Endothelial cell of umbilical vein (primary cell): ENCODE data around the gene BRSK1. TPM values are rescaled to one million over a fixed set of nuclear protein-coding genes. Genes with fewer than 3 reads are reported as not detected.

Source experiments
- BruUV-seq: library from RNA; stranded (reverse); fragments of 400-500 nt; replicated peaks from 2 replicates; lab custom pipeline; 2021; lab: Mats Ljungman, UMichigan
- CTCF ChIA-PET: fragments of 300-600, 350-600 bp; sonication (Branson Sonifier 250); formaldehyde crosslinking; loops from one replicate; lab custom pipeline; 2021; ENCODE audit warnings: antibody characterized with exemption, inconsistent platforms; lab: Charles Lee
- POLR2A ChIA-PET: fragments of 300-600, 350-600 bp; sonication (Branson Sonifier 250); formaldehyde crosslinking; loops from one replicate; lab custom pipeline; 2021; ENCODE audit warnings: antibody characterized with exemption, inconsistent platforms; lab: Charles Lee
- DNase-seq: peaks from one replicate; pipeline ENCODE4 v3.0.0-alpha.2; 2011; ENCODE audit warnings: low read depth, low spot score
- FAIRE-seq: peaks from 2 replicates; lab custom pipeline; 2011; peaks lifted over from hg19 to GRCh38; lab: Jason Lieb, UNC
- H2AFZ ChIP-seq: 2 replicates; pipeline ENCODE4 v1.6.0; 2012; ENCODE audit warnings: low read depth, low read length, control low read depth, inconsistent platforms
- H3K27ac ChIP-seq: 2 replicates; pipeline ENCODE4 v1.5.1; 2011; ENCODE audit warnings: low read depth, mild to moderate bottlenecking, control low read depth, low read length, moderate library complexity; ENCODE audit not compliant: insufficient read depth
- H3K27me3 ChIP-seq, 2 experiments: 2 replicates each; pipeline versions ENCODE4 v1.6.0 to v1.6.1; 2011; ENCODE audit warnings: low read length in 2 of 2, mixed read lengths in 1 of 2; ENCODE audit not compliant: control insufficient read depth in 2 of 2, insufficient read depth in 2 of 2
- H3K36me3 ChIP-seq, 2 experiments: 2 replicates in 1 of 2; 3 replicates in 1 of 2; pipeline ENCODE4 v1.5.1; 2011; ENCODE audit warnings: low read length in 2 of 2, mild to moderate bottlenecking in 1 of 2, moderate library complexity in 1 of 2; ENCODE audit not compliant: control insufficient read depth in 2 of 2, insufficient read depth in 2 of 2; ENCODE audit errors: extremely low read depth in 1 of 2
- H3K4me1 ChIP-seq: 3 replicates; pipeline ENCODE4 v1.5.1; 2011; ENCODE audit warnings: mild to moderate bottlenecking, low read length; ENCODE audit not compliant: control insufficient read depth, insufficient read depth; ENCODE audit errors: extremely low read depth
- H3K4me2 ChIP-seq: 2 replicates; pipeline ENCODE4 v1.6.1; 2011; ENCODE audit warnings: low read length, control low read depth, mixed read lengths; ENCODE audit not compliant: insufficient read depth
- H3K4me3 ChIP-seq, 3 experiments: fragments of 200-600 bp in 1 of 3; sonication (generic), shearing (Covaris generic) in 1 of 3; replicated peaks in 1 of 3; 2 replicates each; pipeline ENCODE4 v1.5.1; 2011 to 2016; ENCODE audit warnings: control low read depth in 3 of 3, low read length in 3 of 3, mild to moderate bottlenecking in 2 of 3, inconsistent platforms in 1 of 3, low read depth in 1 of 3, moderate library complexity in 1 of 3; ENCODE audit not compliant: insufficient read depth in 1 of 3
- H3K79me2 ChIP-seq: 2 replicates; pipeline ENCODE4 v1.6.0; 2012; ENCODE audit warnings: low read length, inconsistent platforms; ENCODE audit not compliant: control insufficient read depth, insufficient read depth
- H3K9ac ChIP-seq: replicated peaks from 2 replicates; pipeline ENCODE3; 2011; ENCODE audit warnings: low read length, control low read depth; ENCODE audit not compliant: insufficient read depth; ENCODE audit errors: extremely low read depth
- H3K9me1 ChIP-seq: replicated peaks from 3 replicates; pipeline ENCODE4 v1.6.0; 2011; ENCODE audit warnings: mild to moderate bottlenecking, low read length; ENCODE audit not compliant: control insufficient read depth, insufficient read depth; ENCODE audit errors: extremely low read depth
- H3K9me3 ChIP-seq: replicated peaks from 2 replicates; pipeline ENCODE4 v1.5.1; 2012; ENCODE audit warnings: low read length, inconsistent platforms; ENCODE audit not compliant: control insufficient read depth, insufficient read depth
- H4K20me1 ChIP-seq: replicated peaks from 2 replicates; pipeline ENCODE3; 2011; ENCODE audit warnings: mild to moderate bottlenecking, low read length; ENCODE audit not compliant: control insufficient read depth, insufficient read depth; ENCODE audit errors: extremely low read depth
- EZH2 ChIP-seq: IDR thresholded peaks from 2 replicates; pipeline ENCODE4 v1.6.1; 2012; ENCODE audit warnings: borderline replicate concordance, low read depth, mild to moderate bottlenecking, moderate library complexity, low read length, inconsistent platforms; ENCODE audit not compliant: severe bottlenecking
- FOS ChIP-seq: IDR thresholded peaks from 2 replicates; pipeline ENCODE4 v1.6.1; 2011; ENCODE audit warnings: mild to moderate bottlenecking, low read length, moderate library complexity, borderline replicate concordance; ENCODE audit not compliant: insufficient read depth
- GATA2 ChIP-seq: IDR thresholded peaks from 2 replicates; pipeline ENCODE4 v1.7.0; 2011; ENCODE audit warnings: low read depth, mild to moderate bottlenecking, moderate library complexity, mixed read lengths, low read length; ENCODE audit not compliant: insufficient read length, insufficient read depth
- JUN ChIP-seq: IDR thresholded peaks from 2 replicates; pipeline ENCODE4 v1.6.1; 2011; ENCODE audit warnings: borderline replicate concordance, low read depth; ENCODE audit not compliant: insufficient read length, insufficient read depth
- MYC ChIP-seq: IDR thresholded peaks from one replicate; pipeline ENCODE4 v1.6.1; 2011; ENCODE audit warnings: mild to moderate bottlenecking, low read depth, low read length
- POLR2A ChIP-seq: IDR thresholded peaks from 2 replicates; pipeline ENCODE4 v1.6.1; 2012; ENCODE audit warnings: low read depth, mild to moderate bottlenecking, control low read depth, low read length
- POLR2AphosphoS5 ChIP-seq: IDR thresholded peaks from 2 replicates; pipeline ENCODE4 v1.6.1; 2012; ENCODE audit warnings: low read depth, mild to moderate bottlenecking, control low read depth, low read length, moderate library complexity; ENCODE audit not compliant: insufficient read depth
- dilution Hi-C: fragments of 300-500 bp; cut with MboI; formaldehyde crosslinking; loops from one replicate; pipeline ENCODE4 v1.15.0; 2019; ENCODE audit warnings: low sequenced_read_pairs; ENCODE audit not compliant: extremely low pct_ligation_motif_present
- intact Hi-C: fragments of 100-400 bp; cut with micrococcal nuclease; formaldehyde crosslinking; loops from one replicate; pipeline ENCODE4 v1.10.0; 2022
- polyA plus RNA-seq, 4 experiments: library from polyadenylated mRNA; depleted of rRNA in 3 of 4; stranded (reverse) in 3 of 4; unstranded in 1 of 4; fragments of >200 nt; gene quantifications; 2 replicates each; pipeline versions ENCODE4 v1.2.1 to v1.2.3, GENCODE V29; 2011 to 2012; ENCODE audit warnings: missing spikeins in 1 of 4
- total RNA-seq: library from RNA; stranded (reverse); gene quantifications from 2 replicates; pipeline ENCODE4 v1.2.3, GENCODE V29; 2021
- TF ChIP-seq, protein P1 (sequence below): IDR thresholded peaks from 2 replicates; pipeline ENCODE4 v1.6.1; 2011; ENCODE audit not compliant: insufficient read depth, insufficient read length
- TF ChIP-seq, protein P2 (sequence below), 2 donors: IDR thresholded peaks; 1 replicate in 1 of 2; 2 replicates in 1 of 2; pipeline ENCODE4 v1.5.1; 2011; ENCODE audit warnings: low read length in 2 of 2, mild to moderate bottlenecking in 2 of 2, moderate library complexity in 2 of 2, control low read depth in 1 of 2, inconsistent platforms in 1 of 2, low read depth in 1 of 2; ENCODE audit not compliant: insufficient read depth in 1 of 2; ENCODE audit errors: extremely low read depth in 1 of 2

The BRSK1 gene
- total and polyA plus RNA-seq, 2 donors (not counting 3 experiments of a cell fraction or from before 2014, with no cell fraction given), result 0.33 to 0.44 TPM

DNA sequence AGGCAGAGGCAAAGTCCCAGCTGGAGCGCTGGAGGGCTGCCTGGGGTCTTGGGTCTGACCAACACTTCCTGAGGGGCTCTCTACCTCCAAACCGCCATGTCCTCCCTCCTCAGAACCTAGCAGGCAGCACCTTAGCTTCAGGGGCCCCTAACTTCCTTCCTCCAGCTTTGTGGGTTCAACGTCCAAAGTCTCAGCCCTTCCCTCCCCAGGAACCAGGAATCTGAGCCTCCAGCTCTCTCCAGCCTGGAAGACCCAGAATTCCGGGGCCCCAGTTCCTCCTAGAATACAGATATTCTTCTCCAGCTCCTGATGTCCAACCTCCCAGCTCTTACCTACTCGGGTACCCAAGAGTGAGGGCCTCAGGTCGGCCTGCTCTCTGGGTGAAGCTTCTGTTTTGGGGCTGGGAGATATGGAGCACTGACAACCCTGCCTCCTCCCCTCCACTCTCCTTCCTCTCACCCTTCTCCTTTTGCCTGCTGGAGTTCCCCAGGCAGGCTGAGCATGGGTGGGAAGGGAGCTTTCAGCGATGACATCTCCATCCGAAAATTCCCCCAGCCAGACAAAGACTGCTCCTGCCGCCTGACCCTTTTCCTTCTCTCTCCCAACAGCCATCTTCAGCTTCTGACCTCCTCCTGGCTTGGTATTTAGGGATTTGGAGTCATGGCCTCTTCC is 37.8 kb downstream of the BRSK1 start:
- Histone ChIP-seq H4K20me1 (no peaks in the 10 kb centered on the region), H3K4me2 (no peak overlapping the region), H3K9me3 (no peaks in the 10 kb centered on the region), H3K4me3 (no peak overlapping the region), H3K9ac (no peak overlapping the region), H2AFZ (no peak overlapping the region), H3K4me1 (no peaks in the 10 kb centered on the region), H3K36me3 (no peaks in the 10 kb centered on the region), H3K79me2 (no peaks in the 10 kb centered on the region), H3K27ac (no peak overlapping the region), H3K27me3 (peaks cover 0 to 2% of the 10 kb centered on the region in 2 experiments), H3K9me1 (no peaks in the 10 kb centered on the region)
- BruUV-seq, result no TSS peak
- dilution Hi-C loops, result no loop called here
- TF ChIP-seq POLR2AphosphoS5 (no peak), POLR2A (no peak), FOS (no peak), EZH2 (no peak), GATA2 (no peak), MYC (no peak), JUN (no peak)
- TF ChIP-seq, protein P1, sequence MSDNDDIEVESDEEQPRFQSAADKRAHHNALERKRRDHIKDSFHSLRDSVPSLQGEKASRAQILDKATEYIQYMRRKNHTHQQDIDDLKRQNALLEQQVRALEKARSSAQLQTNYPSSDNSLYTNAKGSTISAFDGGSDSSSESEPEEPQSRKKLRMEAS, result no peak
- TF ChIP-seq, protein P2, sequence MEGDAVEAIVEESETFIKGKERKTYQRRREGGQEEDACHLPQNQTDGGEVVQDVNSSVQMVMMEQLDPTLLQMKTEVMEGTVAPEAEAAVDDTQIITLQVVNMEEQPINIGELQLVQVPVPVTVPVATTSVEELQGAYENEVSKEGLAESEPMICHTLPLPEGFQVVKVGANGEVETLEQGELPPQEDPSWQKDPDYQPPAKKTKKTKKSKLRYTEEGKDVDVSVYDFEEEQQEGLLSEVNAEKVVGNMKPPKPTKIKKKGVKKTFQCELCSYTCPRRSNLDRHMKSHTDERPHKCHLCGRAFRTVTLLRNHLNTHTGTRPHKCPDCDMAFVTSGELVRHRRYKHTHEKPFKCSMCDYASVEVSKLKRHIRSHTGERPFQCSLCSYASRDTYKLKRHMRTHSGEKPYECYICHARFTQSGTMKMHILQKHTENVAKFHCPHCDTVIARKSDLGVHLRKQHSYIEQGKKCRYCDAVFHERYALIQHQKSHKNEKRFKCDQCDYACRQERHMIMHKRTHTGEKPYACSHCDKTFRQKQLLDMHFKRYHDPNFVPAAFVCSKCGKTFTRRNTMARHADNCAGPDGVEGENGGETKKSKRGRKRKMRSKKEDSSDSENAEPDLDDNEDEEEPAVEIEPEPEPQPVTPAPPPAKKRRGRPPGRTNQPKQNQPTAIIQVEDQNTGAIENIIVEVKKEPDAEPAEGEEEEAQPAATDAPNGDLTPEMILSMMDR (IDR thresholded peaks at IDR 0.05; ENCODE audit: extremely low read depth in 1 of 2, insufficient read depth in 1 of 2, low read depth in 1 of 2, low read length in 2 of 2), result no peak
- ChIA-PET CTCF (interaction anchor here (1.9 to 3.0 kb wide), 4 partner anchors 11 to 97 kb away, joined by 5 to 17 read pairs (median 8); partner anchors contain the start of gene KMT5C), POLR2A (interaction anchor here (0.6 kb wide), 1 partner anchor 62 kb away, joined by 7 read pairs; no protein-coding TSS in a partner anchor)
- intact Hi-C loops, result no loop called here
- FAIRE-seq (no peak), DNase-seq (no peak)
